ENCODE results near the gene MALT1.
A peak's percentile ranks its signal among the peaks of the same experiment; 100 is the strongest.

The MALT1 gene

GRCh38 chr18:58793361-58793760 lies 122.1 kb downstream of the MALT1 start:
- H3K4me3 ChIP-seq (ENCODE audit: low read length) = no peak overlapping the region
- no peaks in the 10 kb centered on the region for H3K27me3 ChIP-seq (replicated peaks; ENCODE audit: control insufficient read depth, insufficient read depth, low read length)
- no peaks in the 10 kb centered on the region for H3K36me3 ChIP-seq (ENCODE audit: control insufficient read depth, insufficient read depth, low read length, severe bottlenecking)
- H3K9ac ChIP-seq (ENCODE audit: low read length) = no peak overlapping the region
- H3K4me1 ChIP-seq (ENCODE audit: control insufficient read depth, insufficient read depth, low read length) = peaks cover 9% of the 10 kb centered on the region
- DNase-seq (ENCODE audit: low read depth) = peak; percentile 82
- no peaks in the 10 kb centered on the region for H3K9me3 ChIP-seq (ENCODE audit: control insufficient read depth, low read length)

- H3K9me3 ChIP-seq (ENCODE audit: control insufficient read depth, low read length) = no peaks in the 10 kb centered on the region
- H3K4me3 ChIP-seq (ENCODE audit: low read length) = no peak overlapping the region
- no peaks in the 10 kb centered on the region for H3K36me3 ChIP-seq (ENCODE audit: control insufficient read depth, insufficient read depth, low read length, severe bottlenecking)
- no peaks in the 10 kb centered on the region for H3K27me3 ChIP-seq (replicated peaks; ENCODE audit: control insufficient read depth, insufficient read depth, low read length)
- H3K4me1 ChIP-seq (ENCODE audit: control insufficient read depth, insufficient read depth, low read length) = peaks cover 4% of the 10 kb centered on the region
- no peak overlapping the region for H3K9ac ChIP-seq (ENCODE audit: low read length)
- peak; percentile 30 for DNase-seq (ENCODE audit: low read depth)
These were observed 125.0 kb downstream of the MALT1 start for GRCh38 chr18:58796220-58796619.

GRCh38 chr18:58800582-58800981 lies 129.3 kb downstream of the MALT1 start:
- Histone ChIP-seq H3K4me3 (ENCODE audit: low read length) (no peak overlapping the region), H3K9ac (ENCODE audit: low read length) (no peak overlapping the region), H3K27me3 (replicated peaks; ENCODE audit: control insufficient read depth, insufficient read depth, low read length) (no peaks in the 10 kb centered on the region), H3K36me3 (ENCODE audit: control insufficient read depth, insufficient read depth, low read length, severe bottlenecking) (no peaks in the 10 kb centered on the region), H3K9me3 (ENCODE audit: control insufficient read depth, low read length) (no peaks in the 10 kb centered on the region), H3K4me1 (ENCODE audit: control insufficient read depth, insufficient read depth, low read length) (no peaks in the 10 kb centered on the region)
- DNase-seq (ENCODE audit: low read depth) = no peak

GRCh38 chr18:58802959-58803358 lies 131.7 kb downstream of the MALT1 start:
- no peak for DNase-seq (ENCODE audit: low read depth)
- no peak overlapping the region for H3K4me3 ChIP-seq (ENCODE audit: low read length)
- H3K27me3 ChIP-seq (replicated peaks; ENCODE audit: control insufficient read depth, insufficient read depth, low read length) = no peaks in the 10 kb centered on the region
- no peaks in the 10 kb centered on the region for H3K9me3 ChIP-seq (ENCODE audit: control insufficient read depth, low read length)
- H3K4me1 ChIP-seq (ENCODE audit: control insufficient read depth, insufficient read depth, low read length) = no peaks in the 10 kb centered on the region
- H3K9ac ChIP-seq (ENCODE audit: low read length) = no peak overlapping the region
- H3K36me3 ChIP-seq (ENCODE audit: control insufficient read depth, insufficient read depth, low read length, severe bottlenecking) = no peaks in the 10 kb centered on the region

GRCh38 chr18:58803978-58804377 lies 132.7 kb downstream of the MALT1 start:
- Histone ChIP-seq H3K9me3 (ENCODE audit: control insufficient read depth, low read length) (no peaks in the 10 kb centered on the region), H3K9ac (ENCODE audit: low read length) (no peak overlapping the region), H3K4me3 (ENCODE audit: low read length) (no peak overlapping the region), H3K36me3 (ENCODE audit: control insufficient read depth, insufficient read depth, low read length, severe bottlenecking) (no peaks in the 10 kb centered on the region), H3K4me1 (ENCODE audit: control insufficient read depth, insufficient read depth, low read length) (no peaks in the 10 kb centered on the region), H3K27me3 (replicated peaks; ENCODE audit: control insufficient read depth, insufficient read depth, low read length) (no peaks in the 10 kb centered on the region)
- no peak for DNase-seq (ENCODE audit: low read depth)

Measured in adipocyte (in vitro differentiated cells).